HCT116 (cell line): ENCODE results near the gene CLDN5. TPM values are rescaled to one million over a fixed set of nuclear protein-coding genes. Genes with fewer than 3 reads are reported as not detected.

Experiments used
- ATAC-seq: fragments of 200-7000 bp; cut with Tn5 transposase; 2 replicates; pipeline ENCODE4 v1.9.1; 2020; ENCODE audit warnings: mild to moderate bottlenecking, moderate library complexity
- BruUV-seq: library from RNA; stranded (reverse); fragments of 400-500 nt; replicated peaks from 2 replicates; lab custom pipeline; 2021; lab: Mats Ljungman, UMichigan
- CTCF ChIA-PET: fragments of 300-600 bp; sonication (Branson Sonifier 250); formaldehyde crosslinking; loops from one replicate; lab custom pipeline; 2021; ENCODE audit warnings: antibody characterized with exemption; lab: Charles Lee
- POLR2A ChIA-PET: fragments of 300-600, 350-600 bp; sonication (Branson Sonifier 250); formaldehyde crosslinking; loops from one replicate; lab custom pipeline; 2021; ENCODE audit warnings: antibody characterized with exemption; lab: Charles Lee
- RAD21 ChIA-PET, 2 experiments: fragments of 300-600 bp; sonication (Branson Sonifier 250); formaldehyde crosslinking; loops; one replicate each; lab custom pipeline; 2023; ENCODE audit warnings: low total read pairs in 2 of 2; ENCODE audit not compliant: uncharacterized antibody in 2 of 2, unreplicated experiment in 2 of 2, low non-redundant PET in 1 of 2; lab: Charles Lee
- DNase-seq: peaks from one replicate; pipeline ENCODE4 v3.0.0-alpha.2; 2010; ENCODE audit warnings: low read depth, low spot score
- H2AFZ ChIP-seq: fragments of 200-600 bp; shearing (Covaris generic), sonication (generic); 2 replicates; pipeline ENCODE4 v1.6.1; 2017; ENCODE audit warnings: low read depth, mixed run types, mixed read lengths, antibody characterized with exemption, low read length; ENCODE audit not compliant: poor library complexity, severe bottlenecking
- H3K27ac ChIP-seq: 2 replicates; pipeline ENCODE4 v1.5.1; 2012; ENCODE audit warnings: low read depth, low read length
- H3K27me3 ChIP-seq: fragments of 200-600 bp; sonication (generic); 2 replicates; pipeline ENCODE4 v1.6.1; 2016; ENCODE audit warnings: mixed run types, low read length, mixed read lengths; ENCODE audit not compliant: insufficient read depth
- H3K36me3 ChIP-seq, 2 experiments: fragments of 200-500 bp in 1 of 2; fragments of 200-600 bp in 1 of 2; sonication (Bioruptor generic) in 1 of 2; sonication (generic) in 1 of 2; 2 replicates each; pipeline versions ENCODE4 v1.5.1 to v1.6.1; 2014 to 2016; ENCODE audit warnings: low read length in 2 of 2, inconsistent platforms in 1 of 2, mixed read lengths in 1 of 2, mixed run types in 1 of 2; ENCODE audit not compliant: insufficient read depth in 2 of 2, control insufficient read depth in 1 of 2
- H3K4me1 ChIP-seq, 2 experiments: fragments of 200-600 bp in 1 of 2; sonication (generic) in 1 of 2; 2 replicates each; pipeline versions ENCODE4 v1.5.1 to v1.6.1; 2012 to 2017; ENCODE audit warnings: low read length in 2 of 2, inconsistent platforms in 1 of 2, mild to moderate bottlenecking in 1 of 2, mixed read lengths in 1 of 2, mixed run types in 1 of 2, moderate library complexity in 1 of 2; ENCODE audit not compliant: insufficient read depth in 2 of 2, control insufficient read depth in 1 of 2
- H3K4me2 ChIP-seq: fragments of 200-600 bp; sonication (generic); 2 replicates; pipeline ENCODE4 v1.6.1; 2017; ENCODE audit warnings: mixed run types, low read length, mixed read lengths
- H3K4me3 ChIP-seq, 2 experiments: fragments of 200-600 bp in 1 of 2; sonication (generic) in 1 of 2; replicated peaks in 1 of 2; 2 replicates each; pipeline ENCODE4 v1.5.1; 2011 to 2016; ENCODE audit warnings: low read length in 2 of 2, control low read depth in 1 of 2, low read depth in 1 of 2, mild to moderate bottlenecking in 1 of 2, mixed read lengths in 1 of 2, mixed run types in 1 of 2
- H3K79me2 ChIP-seq: fragments of 200-600 bp; sonication (generic); 2 replicates; pipeline ENCODE4 v1.6.1; 2017; ENCODE audit warnings: mild to moderate bottlenecking, mixed run types, low read length, moderate library complexity, mixed read lengths; ENCODE audit not compliant: insufficient read depth
- H3K9ac ChIP-seq: fragments of 200-600 bp; sonication (generic); 2 replicates; pipeline ENCODE4 v1.6.1; 2016; ENCODE audit warnings: low read length, mixed read lengths
- H3K9me2 ChIP-seq: fragments of 200-600 bp; sonication (generic), shearing (Covaris generic); 2 replicates; pipeline ENCODE4 v1.6.1; 2017; ENCODE audit warnings: mixed run types, mild to moderate bottlenecking, moderate library complexity; ENCODE audit not compliant: insufficient read depth
- H3K9me3 ChIP-seq, 2 experiments: fragments of 200-500 bp in 1 of 2; fragments of 200-600 bp in 1 of 2; sonication (Bioruptor generic) in 1 of 2; sonication (generic) in 1 of 2; 2 replicates each; pipeline ENCODE4 v1.6.1; 2014 to 2017; ENCODE audit warnings: low read length in 2 of 2, mixed read lengths in 2 of 2, inconsistent platforms in 1 of 2, low read depth in 1 of 2, mild to moderate bottlenecking in 1 of 2, mixed run types in 1 of 2, moderate library complexity in 1 of 2; ENCODE audit not compliant: control insufficient read depth in 1 of 2, insufficient read depth in 1 of 2
- H4K20me1 ChIP-seq: fragments of 200-600 bp; sonication (generic), shearing (Covaris generic); 2 replicates; pipeline ENCODE4 v1.6.1; 2017; ENCODE audit warnings: mixed run types, mild to moderate bottlenecking, moderate library complexity; ENCODE audit not compliant: insufficient read depth
- CEBPB ChIP-seq: IDR thresholded peaks from 2 replicates; pipeline ENCODE4 v1.6.1; 2012; ENCODE audit warnings: low read depth
- EZH2phosphoT487 ChIP-seq: fragments of 200-600 bp; IDR thresholded peaks from 2 replicates; pipeline ENCODE4 v1.6.1; 2018; ENCODE audit warnings: antibody characterized with exemption, borderline replicate concordance
- FOSL1 ChIP-seq: IDR thresholded peaks from 2 replicates; pipeline ENCODE4 v1.6.1; 2012; ENCODE audit warnings: low read depth
- RAD21 ChIP-seq: IDR thresholded peaks from 2 replicates; pipeline ENCODE4 v1.6.1; 2012; ENCODE audit warnings: low read depth, mild to moderate bottlenecking
- SP1 ChIP-seq: IDR thresholded peaks from 2 replicates; pipeline ENCODE4 v1.6.1; 2012; ENCODE audit warnings: low read depth
- SRF ChIP-seq: IDR thresholded peaks from 2 replicates; pipeline ENCODE4 v1.6.1; 2012; ENCODE audit warnings: low read depth
- ZNF274 ChIP-seq: fragments of 200-500 bp; sonication (Bioruptor generic); IDR thresholded peaks from 2 replicates; pipeline ENCODE4 v1.6.1; 2014; ENCODE audit warnings: mild to moderate bottlenecking, low read depth, low read length, inconsistent platforms
- intact Hi-C: fragments of 100-400 bp; cut with micrococcal nuclease; formaldehyde crosslinking; loops from 2 replicates; pipeline ENCODE4 v1.10.0; 2022
- total RNA-seq: library from RNA; stranded (reverse); gene quantifications from one replicate; pipeline ENCODE4 v1.2.1, GENCODE V29; 2021; ENCODE audit not compliant: unreplicated experiment
- TF ChIP-seq, protein P1 (sequence below): IDR thresholded peaks from 2 replicates; pipeline ENCODE4 v1.6.1; 2012
- TF ChIP-seq, protein P2 (sequence below), 3 experiments: fragments of 200-600 bp in 1 of 3; sonication (generic) in 1 of 3; IDR thresholded peaks in 2 of 3; conservative IDR thresholded peaks in 1 of 3; 2 replicates each; pipeline ENCODE4 v1.5.1; 2012 to 2017; ENCODE audit warnings: low read depth in 2 of 3, low read length in 2 of 3, antibody characterized with exemption in 1 of 3, borderline replicate concordance in 1 of 3, control low read depth in 1 of 3, mild to moderate bottlenecking in 1 of 3, mixed read lengths in 1 of 3, mixed run types in 1 of 3, moderate library complexity in 1 of 3; ENCODE audit not compliant: insufficient read depth in 1 of 3
- TF ChIP-seq, protein P3 (sequence below): IDR thresholded peaks from 2 replicates; pipeline ENCODE4 v1.6.1; 2012

The CLDN5 gene
- total RNA-seq, 1 experiment from 2014 or later = 0.32 TPM

DNA sequence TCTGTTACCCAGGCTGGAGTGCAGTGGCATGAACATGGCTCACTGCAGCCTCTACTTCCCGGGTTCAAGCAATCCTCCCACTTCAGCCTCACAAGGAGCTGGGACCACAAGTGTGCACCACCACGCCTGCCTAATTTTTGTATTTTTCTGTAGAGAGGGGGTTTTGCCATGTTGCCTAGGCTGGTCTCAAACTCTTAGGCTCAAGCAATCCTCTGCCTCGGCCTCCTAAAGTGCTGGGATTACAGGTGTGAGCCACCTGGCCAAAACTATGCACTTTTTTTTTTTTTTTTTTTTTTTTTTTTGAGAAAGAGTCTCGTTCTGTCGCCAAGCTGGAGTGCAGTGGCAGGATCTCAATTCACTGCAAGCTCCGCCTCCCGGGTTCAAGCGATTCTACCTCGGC lies 12.4 kb upstream of the CLDN5 start:
- no peak overlapping the region for H3K4me3 ChIP-seq
- H3K36me3 ChIP-seq = no peaks in the 10 kb centered on the region
- CTCF ChIA-PET = no interaction called here
- ATAC-seq = no peak
- no TSS peak for BruUV-seq
- no peaks in the 10 kb centered on the region for H3K9me3 ChIP-seq
- no peak overlapping the region for H3K27ac ChIP-seq
- no peak for DNase-seq
- H2AFZ ChIP-seq = no peak overlapping the region
- POLR2A ChIA-PET = no interaction called here
- no peaks in the 10 kb centered on the region for H4K20me1 ChIP-seq
- H3K27me3 ChIP-seq = no peaks in the 10 kb centered on the region
- TF ChIP-seq, protein P1, sequence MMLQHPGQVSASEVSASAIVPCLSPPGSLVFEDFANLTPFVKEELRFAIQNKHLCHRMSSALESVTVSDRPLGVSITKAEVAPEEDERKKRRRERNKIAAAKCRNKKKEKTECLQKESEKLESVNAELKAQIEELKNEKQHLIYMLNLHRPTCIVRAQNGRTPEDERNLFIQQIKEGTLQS = no peak
- TF ChIP-seq SRF (no peak), FOSL1 (no peak), RAD21 (no peak), ZNF274 (no peak), SP1 (no peak), CEBPB (no peak), EZH2phosphoT487 (no peak)
- TF ChIP-seq, protein P2, sequence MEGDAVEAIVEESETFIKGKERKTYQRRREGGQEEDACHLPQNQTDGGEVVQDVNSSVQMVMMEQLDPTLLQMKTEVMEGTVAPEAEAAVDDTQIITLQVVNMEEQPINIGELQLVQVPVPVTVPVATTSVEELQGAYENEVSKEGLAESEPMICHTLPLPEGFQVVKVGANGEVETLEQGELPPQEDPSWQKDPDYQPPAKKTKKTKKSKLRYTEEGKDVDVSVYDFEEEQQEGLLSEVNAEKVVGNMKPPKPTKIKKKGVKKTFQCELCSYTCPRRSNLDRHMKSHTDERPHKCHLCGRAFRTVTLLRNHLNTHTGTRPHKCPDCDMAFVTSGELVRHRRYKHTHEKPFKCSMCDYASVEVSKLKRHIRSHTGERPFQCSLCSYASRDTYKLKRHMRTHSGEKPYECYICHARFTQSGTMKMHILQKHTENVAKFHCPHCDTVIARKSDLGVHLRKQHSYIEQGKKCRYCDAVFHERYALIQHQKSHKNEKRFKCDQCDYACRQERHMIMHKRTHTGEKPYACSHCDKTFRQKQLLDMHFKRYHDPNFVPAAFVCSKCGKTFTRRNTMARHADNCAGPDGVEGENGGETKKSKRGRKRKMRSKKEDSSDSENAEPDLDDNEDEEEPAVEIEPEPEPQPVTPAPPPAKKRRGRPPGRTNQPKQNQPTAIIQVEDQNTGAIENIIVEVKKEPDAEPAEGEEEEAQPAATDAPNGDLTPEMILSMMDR (IDR thresholded peaks at IDR 0.05 in 2 of 3, conservative IDR thresholded peaks at IDR 0.05 in 1 of 3; ENCODE audit: borderline replicate concordance in 1 of 3, insufficient read depth in 1 of 3, low read depth in 2 of 3, low read length in 2 of 3) = no peak
- TF ChIP-seq, protein P3, sequence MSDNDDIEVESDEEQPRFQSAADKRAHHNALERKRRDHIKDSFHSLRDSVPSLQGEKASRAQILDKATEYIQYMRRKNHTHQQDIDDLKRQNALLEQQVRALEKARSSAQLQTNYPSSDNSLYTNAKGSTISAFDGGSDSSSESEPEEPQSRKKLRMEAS = no peak
- H3K9ac ChIP-seq = no peak overlapping the region
- no peak overlapping the region for H3K4me2 ChIP-seq
- no peaks in the 10 kb centered on the region for H3K79me2 ChIP-seq
- intact Hi-C loops = no loop called here
- no peaks in the 10 kb centered on the region for H3K4me1 ChIP-seq
- H3K9me2 ChIP-seq = no peaks in the 10 kb centered on the region
- RAD21 ChIA-PET = no interaction called here
